Right lobe of liver (tissue), 4 donors: ENCODE results near the gene TGM3.

ENCODE experiments used
- CTCF ChIP-seq, 4 donors: fragments of 200-600 bp in 3 of 4; fragments of 450-650 bp in 1 of 4; IDR thresholded peaks; one replicate each; pipeline versions ENCODE4 v1.5.1 to v1.8.0; 2016 to 2022; ENCODE audit warnings: antibody characterized with exemption in 4 of 4, mild to moderate bottlenecking in 2 of 4
- POLR2A ChIP-seq: fragments of 450-650 bp; IDR thresholded peaks from one replicate; pipeline ENCODE4 v1.6.1; 2017; ENCODE audit warnings: antibody characterized with exemption, mild to moderate bottlenecking
- donor health status: DM: no; HTN: no; CAD: no.
- donor health status: DM: no; HTN: no; CAD: no.
- donor health status: DM: no; HTN: yes; CAD: no.

GRCh38 chr20:2305946-2306345 is 10.1 kb downstream of the TGM3 start:
- no peak for TF ChIP-seq POLR2A
- no peak for TF ChIP-seq CTCF (IDR thresholded peaks at IDR 0.05)
